ENCODE results near the gene CIB4.

DNA sequence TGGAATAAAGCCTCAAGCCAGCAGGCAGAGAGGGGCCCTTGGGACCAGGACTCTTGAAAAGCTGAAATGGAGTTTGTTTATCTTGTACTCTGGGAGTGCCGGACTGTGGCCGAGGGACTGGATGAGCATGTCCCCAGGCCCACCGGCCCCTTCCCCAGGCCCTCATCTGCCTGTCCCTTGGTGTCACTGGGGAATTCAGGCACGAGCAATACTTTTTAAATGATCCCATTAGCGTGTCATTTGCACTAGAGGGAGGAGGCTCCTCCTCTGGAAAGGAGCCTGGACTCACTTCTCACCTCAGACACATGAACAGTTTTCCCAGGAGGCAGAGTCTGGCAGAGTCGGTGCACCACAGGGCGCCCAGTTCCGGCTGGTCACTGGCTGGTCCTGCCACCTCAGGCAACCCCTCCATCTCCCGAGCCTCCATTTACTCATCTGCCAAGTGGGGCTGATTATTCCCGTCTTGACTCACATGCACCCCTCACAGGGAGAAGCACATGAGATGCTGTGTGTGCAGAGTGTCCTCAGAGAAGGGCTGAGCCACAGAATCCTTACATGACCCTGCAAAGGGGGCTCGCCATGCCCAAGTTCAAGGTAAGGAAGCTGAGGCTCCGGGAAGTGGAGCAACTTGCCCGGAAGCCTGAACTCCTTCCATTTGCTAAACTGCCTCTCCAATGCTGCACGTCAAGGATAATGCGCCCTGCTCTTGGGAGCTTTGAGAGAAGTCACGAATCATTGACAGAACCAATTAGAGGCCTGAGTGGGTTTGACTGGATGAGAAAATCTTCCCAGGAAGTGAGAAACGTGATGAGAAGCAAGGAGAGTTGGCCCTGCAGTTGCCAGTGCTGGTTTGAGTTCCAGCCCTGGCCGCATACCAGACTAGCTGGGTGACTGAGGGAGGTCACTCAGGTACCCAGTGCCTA, 26.7 kb downstream of the CIB4 start:
- no peak for TF ChIP-seq EZH2 (IDR thresholded peaks at IDR 0.05; ENCODE audit: borderline replicate concordance, low read length)
- TF ChIP-seq, protein P1, sequence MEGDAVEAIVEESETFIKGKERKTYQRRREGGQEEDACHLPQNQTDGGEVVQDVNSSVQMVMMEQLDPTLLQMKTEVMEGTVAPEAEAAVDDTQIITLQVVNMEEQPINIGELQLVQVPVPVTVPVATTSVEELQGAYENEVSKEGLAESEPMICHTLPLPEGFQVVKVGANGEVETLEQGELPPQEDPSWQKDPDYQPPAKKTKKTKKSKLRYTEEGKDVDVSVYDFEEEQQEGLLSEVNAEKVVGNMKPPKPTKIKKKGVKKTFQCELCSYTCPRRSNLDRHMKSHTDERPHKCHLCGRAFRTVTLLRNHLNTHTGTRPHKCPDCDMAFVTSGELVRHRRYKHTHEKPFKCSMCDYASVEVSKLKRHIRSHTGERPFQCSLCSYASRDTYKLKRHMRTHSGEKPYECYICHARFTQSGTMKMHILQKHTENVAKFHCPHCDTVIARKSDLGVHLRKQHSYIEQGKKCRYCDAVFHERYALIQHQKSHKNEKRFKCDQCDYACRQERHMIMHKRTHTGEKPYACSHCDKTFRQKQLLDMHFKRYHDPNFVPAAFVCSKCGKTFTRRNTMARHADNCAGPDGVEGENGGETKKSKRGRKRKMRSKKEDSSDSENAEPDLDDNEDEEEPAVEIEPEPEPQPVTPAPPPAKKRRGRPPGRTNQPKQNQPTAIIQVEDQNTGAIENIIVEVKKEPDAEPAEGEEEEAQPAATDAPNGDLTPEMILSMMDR (conservative IDR thresholded peaks at IDR 0.05 in 1 of 2, IDR thresholded peaks at IDR 0.05 in 1 of 2; ENCODE audit: extremely low read depth in 1 of 2, insufficient read depth in 1 of 2, low read depth in 1 of 2, low read length in 2 of 2), result no peak

Measured in mammary epithelial cell (primary cell).